WTC11 (cell line): ENCODE results near the gene PDLIM7. TPM values are rescaled to one million over a fixed set of nuclear protein-coding genes. Genes with fewer than 3 reads are reported as not detected.

Experiments
- ATAC-seq: fragments of 200-7000 bp; cut with Tn5 transposase; 2 replicates; pipeline ENCODE4 v1.10.0; 2021; ENCODE audit warnings: mild to moderate bottlenecking, moderate library complexity
- CTCF ChIA-PET: fragments of 300-600 bp; sonication (Branson Sonifier 250); formaldehyde crosslinking; loops from one replicate; lab custom pipeline; 2021; ENCODE audit warnings: antibody characterized with exemption; lab: Charles Lee
- POLR2A ChIA-PET: fragments of 350-600 bp; sonication (Branson Sonifier 250); formaldehyde crosslinking; loops from one replicate; lab custom pipeline; 2021; ENCODE audit warnings: antibody characterized with exemption; lab: Charles Lee
- DNase-seq: peaks from one replicate; pipeline ENCODE4 v3.0.0; 2021; ENCODE audit warnings: low spot score
- H3K27ac Mint-ChIP-seq: 2 replicates; pipeline ENCODE4 v1.8.0; 2021; ENCODE audit warnings: mixed read lengths
- H3K27me3 Mint-ChIP-seq: 2 replicates; pipeline ENCODE4 v1.8.0; 2021; ENCODE audit warnings: low read depth, mild to moderate bottlenecking, moderate library complexity, mixed read lengths
- H3K36me3 Mint-ChIP-seq: 2 replicates; pipeline ENCODE4 v1.8.0; 2021; ENCODE audit warnings: mixed read lengths
- H3K4me1 Mint-ChIP-seq: 2 replicates; pipeline ENCODE4 v1.8.0; 2022; ENCODE audit warnings: mixed read lengths
- H3K4me3 Mint-ChIP-seq: 2 replicates; pipeline ENCODE4 v1.8.0; 2021; ENCODE audit warnings: mild to moderate bottlenecking, moderate library complexity, mixed read lengths
- H3K9me3 Mint-ChIP-seq: 2 replicates; pipeline ENCODE4 v1.8.0; 2021; ENCODE audit warnings: mixed read lengths
- ATF1 ChIP-seq: sonication (generic); formaldehyde crosslinking; IDR thresholded peaks from 2 replicates; pipeline ENCODE4 v1.8.1; 2023; ENCODE audit warnings: mild to moderate bottlenecking, moderate library complexity, missing genetic modification reagents
- FOXP1 ChIP-seq: sonication (generic); formaldehyde crosslinking; IDR thresholded peaks from 2 replicates; pipeline ENCODE4 v1.8.0; 2022; ENCODE audit warnings: missing genetic modification reagents, mild to moderate bottlenecking, moderate library complexity, borderline replicate concordance
- NR2C2 ChIP-seq: sonication (generic); formaldehyde crosslinking; IDR thresholded peaks from 2 replicates; pipeline ENCODE4 v1.8.0; 2022; ENCODE audit warnings: mild to moderate bottlenecking, missing genetic modification reagents
- PRRX2 ChIP-seq: fragments of 250-450 bp; sonication (Bioruptor Pico); IDR thresholded peaks from 2 replicates; pipeline ENCODE4 v1.8.0; 2021; ENCODE audit warnings: mild to moderate bottlenecking
- SP1 ChIP-seq: sonication (generic); formaldehyde crosslinking; conservative IDR thresholded peaks from 2 replicates; pipeline ENCODE4 v1.8.1; 2022; ENCODE audit warnings: missing genetic modification reagents
- STAT6 ChIP-seq: sonication (generic); formaldehyde crosslinking; conservative IDR thresholded peaks from 2 replicates; pipeline ENCODE4 v1.8.1; 2023; ENCODE audit warnings: mild to moderate bottlenecking, low read depth, missing genetic modification reagents, moderate library complexity
- ZNF671 ChIP-seq: fragments of 250-450 bp; sonication (Bioruptor Pico); IDR thresholded peaks from 2 replicates; pipeline ENCODE4 v1.8.0; 2021; ENCODE audit warnings: mild to moderate bottlenecking
- total RNA-seq: library from RNA; stranded (reverse); gene quantifications from 3 replicates; pipeline ENCODE4 v1.2.3, GENCODE V29; 2021
- TF ChIP-seq, protein P1 (sequence below): fragments of 250-450 bp; sonication (Bioruptor Pico); IDR thresholded peaks from 2 replicates; pipeline ENCODE4 v1.8.0; 2021; ENCODE audit warnings: mild to moderate bottlenecking
- TF ChIP-seq, protein P2 (sequence below): sonication (generic); formaldehyde crosslinking; IDR thresholded peaks from 2 replicates; pipeline ENCODE4 v1.8.1; 2023; ENCODE audit warnings: mild to moderate bottlenecking, missing genetic modification reagents

The PDLIM7 gene
- total RNA-seq, 1 experiment from 2014 or later = 142 TPM

GRCh38 chr5:177494346-177495195, 2.8 kb downstream of the PDLIM7 start:
- Mint-ChIP-seq H3K9me3 (no peaks in the 10 kb centered on the region), H3K36me3 (peaks cover 19% of the 10 kb centered on the region), H3K4me3 (no peak overlapping the region), H3K27me3 (peaks cover 20% of the 10 kb centered on the region), H3K27ac (no peak overlapping the region; the same call in 1 of the 2 replicates), H3K4me1 (peaks cover 36% of the 10 kb centered on the region)
- peak; percentile 75 for DNase-seq
- ATAC-seq = peak; percentile 0
- TF ChIP-seq FOXP1 (CRISPR knock-in tag) (0 out of 2 replicates have a peak, but pooled peaks have one; percentile 28), ATF1 (CRISPR knock-in tag) (0 out of 2 replicates have a peak, but pooled peaks have one; percentile 27), ZNF671 (CRISPR knock-in tag) (no peak)
- TF ChIP-seq, protein P1, sequence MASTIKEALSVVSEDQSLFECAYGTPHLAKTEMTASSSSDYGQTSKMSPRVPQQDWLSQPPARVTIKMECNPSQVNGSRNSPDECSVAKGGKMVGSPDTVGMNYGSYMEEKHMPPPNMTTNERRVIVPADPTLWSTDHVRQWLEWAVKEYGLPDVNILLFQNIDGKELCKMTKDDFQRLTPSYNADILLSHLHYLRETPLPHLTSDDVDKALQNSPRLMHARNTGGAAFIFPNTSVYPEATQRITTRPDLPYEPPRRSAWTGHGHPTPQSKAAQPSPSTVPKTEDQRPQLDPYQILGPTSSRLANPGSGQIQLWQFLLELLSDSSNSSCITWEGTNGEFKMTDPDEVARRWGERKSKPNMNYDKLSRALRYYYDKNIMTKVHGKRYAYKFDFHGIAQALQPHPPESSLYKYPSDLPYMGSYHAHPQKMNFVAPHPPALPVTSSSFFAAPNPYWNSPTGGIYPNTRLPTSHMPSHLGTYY (CRISPR knock-in tag) = 0 out of 2 replicates have a peak, but pooled peaks have one; percentile 40
- TF ChIP-seq, protein P2, sequence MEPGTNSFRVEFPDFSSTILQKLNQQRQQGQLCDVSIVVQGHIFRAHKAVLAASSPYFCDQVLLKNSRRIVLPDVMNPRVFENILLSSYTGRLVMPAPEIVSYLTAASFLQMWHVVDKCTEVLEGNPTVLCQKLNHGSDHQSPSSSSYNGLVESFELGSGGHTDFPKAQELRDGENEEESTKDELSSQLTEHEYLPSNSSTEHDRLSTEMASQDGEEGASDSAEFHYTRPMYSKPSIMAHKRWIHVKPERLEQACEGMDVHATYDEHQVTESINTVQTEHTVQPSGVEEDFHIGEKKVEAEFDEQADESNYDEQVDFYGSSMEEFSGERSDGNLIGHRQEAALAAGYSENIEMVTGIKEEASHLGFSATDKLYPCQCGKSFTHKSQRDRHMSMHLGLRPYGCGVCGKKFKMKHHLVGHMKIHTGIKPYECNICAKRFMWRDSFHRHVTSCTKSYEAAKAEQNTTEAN (CRISPR knock-in tag) = no peak
- ChIA-PET POLR2A (interaction anchor here (0.6 to 6.1 kb wide), 6 partner anchors 17 to 652 kb away, joined by 4 to 53 read pairs (median 14); partner anchors contain the start of gene DBN1), CTCF (interaction anchor here (0.6 to 11.2 kb wide), 18 partner anchors 13 to 958 kb away, joined by 3 to 230 read pairs (median 5); partner anchors contain the start of genes DBN1, DDX41 and DOK3)

- no peak for DNase-seq
- ChIA-PET CTCF (interaction anchor here (1.6 to 11.2 kb wide), 6 partner anchors 7 to 184 kb away, joined by 3 to 230 read pairs (median 30); partner anchors contain the start of genes DBN1 and DOK3), POLR2A (interaction anchor here (0.6 to 6.1 kb wide), 5 partner anchors 16 to 652 kb away, joined by 4 to 43 read pairs (median 12); no protein-coding TSS in a partner anchor)
- Mint-ChIP-seq H3K27me3 (peaks cover 13% of the 10 kb centered on the region), H3K36me3 (peaks cover 22% of the 10 kb centered on the region), H3K4me3 (no peak overlapping the region), H3K9me3 (no peaks in the 10 kb centered on the region), H3K27ac (no peak overlapping the region; the same call in 1 of the 2 replicates), H3K4me1 (peaks cover 35% of the 10 kb centered on the region)
- TF ChIP-seq STAT6 (CRISPR knock-in tag) (no peak), NR2C2 (CRISPR knock-in tag) (0 out of 2 replicates have a peak, but pooled peaks have one; percentile 29)
- TF ChIP-seq, all 79 proteins: peak for 1
- ATAC-seq = no peak
Observed at GRCh38 chr5:177493795-177494345, 3.5 kb downstream of the PDLIM7 start.

- H3K36me3 Mint-ChIP-seq = peaks cover 32% of the 10 kb centered on the region
- POLR2A ChIA-PET = interaction anchor here (0.6 to 6.1 kb wide), 7 partner anchors 8 to 66 kb away, joined by 3 to 43 read pairs (median 5); partner anchors contain the start of gene GRK6
- CTCF ChIA-PET = interaction anchor here (0.6 to 11.2 kb wide), 13 partner anchors 8 to 183 kb away, joined by 3 to 230 read pairs (median 5); partner anchors contain the start of genes DBN1 and DOK3
Observed at GRCh38 chr5:177492841-177493240, 4.6 kb downstream of the PDLIM7 start.

More at GRCh38 chr5:177492841-177493240, 4.6 kb downstream of the PDLIM7 start:
- peak overlapping the region; percentile 95 for H3K27ac Mint-ChIP-seq
- H3K9me3 Mint-ChIP-seq = no peaks in the 10 kb centered on the region
- TF ChIP-seq PRRX2 (CRISPR knock-in tag) (peak; percentile 17; the same call in 1 of the 2 replicates), SP1 (CRISPR knock-in tag) (no peak)
- H3K4me1 Mint-ChIP-seq = peaks cover 27% of the 10 kb centered on the region
- ATAC-seq (no peak), DNase-seq (no peak)
- peaks cover 3% of the 10 kb centered on the region for H3K27me3 Mint-ChIP-seq
- no peak overlapping the region for H3K4me3 Mint-ChIP-seq
